Measurements from ENCODE around the gene TENT4A. TPM values are rescaled to one million over a fixed set of nuclear protein-coding genes. Genes with fewer than 3 reads are reported as not detected.

TENT4A gene
- total RNA-seq, 1 donor from 2014 or later, result 13.8 TPM

- DNase-seq (ENCODE audit: low read depth), result no peak
Measured at GRCh38 chr5:6700074-6700684, 13.1 kb upstream of the TENT4A start.

- no peak for DNase-seq (ENCODE audit: low read depth)
Measured at GRCh38 chr5:6700685-6701355, 12.4 kb upstream of the TENT4A start.

- DNase-seq (ENCODE audit: low read depth), result no peak
Measured at GRCh38 chr5:6701491-6701890, 11.7 kb upstream of the TENT4A start.

GRCh38 chr5:6702633-6703032, 10.6 kb upstream of the TENT4A start:
- no peak for DNase-seq (ENCODE audit: low read depth)

GRCh38 chr5:6703806-6704205, 9.4 kb upstream of the TENT4A start:
- DNase-seq (ENCODE audit: low read depth), result peak; percentile 66

- peak; percentile 84 for DNase-seq (ENCODE audit: low read depth)
Measured at GRCh38 chr5:6704361-6704851, 8.8 kb upstream of the TENT4A start.

GRCh38 chr5:6705088-6705487, 8.1 kb upstream of the TENT4A start:
- DNase-seq (ENCODE audit: low read depth), result no peak

GRCh38 chr5:6705959-6706358, 7.3 kb upstream of the TENT4A start:
- DNase-seq (ENCODE audit: low read depth), result no peak

- DNase-seq (ENCODE audit: low read depth), result no peak
Measured at GRCh38 chr5:6707852-6708251, 5.4 kb upstream of the TENT4A start.

- peak; percentile 50 for DNase-seq (ENCODE audit: low read depth)
Measured at GRCh38 chr5:6708814-6709213, 4.4 kb upstream of the TENT4A start.

GRCh38 chr5:6710070-6710469, 3.2 kb upstream of the TENT4A start:
- peak; percentile 93 for DNase-seq (ENCODE audit: low read depth)

- DNase-seq (ENCODE audit: low read depth), result no peak
Measured at GRCh38 chr5:6710551-6711318, 2.5 kb upstream of the TENT4A start.

GRCh38 chr5:6711409-6712141, 1.7 kb upstream of the TENT4A start:
- peak; percentile 63 for DNase-seq (ENCODE audit: low read depth)

- no peak for DNase-seq (ENCODE audit: low read depth)
Measured at GRCh38 chr5:6712142-6712576, 1.1 kb upstream of the TENT4A start.

- DNase-seq (ENCODE audit: low read depth), result peak; percentile 84
Measured at GRCh38 chr5:6712577-6713273, 507 bp upstream of the TENT4A start.

- no peak for DNase-seq (ENCODE audit: low read depth)
Measured at GRCh38 chr5:6714226-6715041, 1.2 kb downstream of the TENT4A start.

- no peak for DNase-seq (ENCODE audit: low read depth)
Measured at GRCh38 chr5:6715271-6715670, 2.0 kb downstream of the TENT4A start.

- DNase-seq (ENCODE audit: low read depth), result no peak
Measured at GRCh38 chr5:6715758-6716628, 2.8 kb downstream of the TENT4A start.

GRCh38 chr5:6716629-6717149, 3.5 kb downstream of the TENT4A start:
- DNase-seq (ENCODE audit: low read depth), result no peak
